ENCODE data around the gene ABCA7.

The ABCA7 gene

DNA sequence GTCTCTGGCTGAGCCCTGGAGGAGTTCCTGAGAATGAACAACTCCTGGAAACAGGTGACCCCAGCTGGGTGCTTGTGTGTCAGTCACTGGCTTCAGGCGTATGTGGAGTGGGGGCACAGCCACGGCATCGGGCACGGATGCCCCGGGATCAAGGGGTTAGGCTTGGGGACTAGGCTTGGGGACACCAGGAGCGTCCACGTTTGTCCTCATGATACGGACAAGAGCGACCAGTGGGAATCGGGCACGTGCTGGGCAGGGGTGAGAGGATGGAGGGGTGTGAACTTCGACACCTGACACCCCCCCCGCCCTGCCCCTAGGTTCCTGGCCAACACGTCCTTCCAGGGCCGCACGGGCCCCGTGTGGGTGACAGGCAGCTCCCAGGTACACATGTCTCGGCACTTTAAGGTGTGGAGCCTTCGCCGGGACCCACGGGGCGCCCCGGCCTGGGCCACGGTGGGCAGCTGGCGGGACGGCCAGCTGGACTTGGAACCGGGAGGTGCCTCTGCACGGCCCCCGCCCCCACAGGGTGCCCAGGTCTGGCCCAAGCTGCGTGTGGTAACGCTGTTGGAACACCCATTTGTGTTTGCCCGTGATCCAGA is 35.6 kb upstream of the ABCA7 start:
- no peak for DNase-seq (ENCODE audit: low read depth, low spot score)

DNA sequence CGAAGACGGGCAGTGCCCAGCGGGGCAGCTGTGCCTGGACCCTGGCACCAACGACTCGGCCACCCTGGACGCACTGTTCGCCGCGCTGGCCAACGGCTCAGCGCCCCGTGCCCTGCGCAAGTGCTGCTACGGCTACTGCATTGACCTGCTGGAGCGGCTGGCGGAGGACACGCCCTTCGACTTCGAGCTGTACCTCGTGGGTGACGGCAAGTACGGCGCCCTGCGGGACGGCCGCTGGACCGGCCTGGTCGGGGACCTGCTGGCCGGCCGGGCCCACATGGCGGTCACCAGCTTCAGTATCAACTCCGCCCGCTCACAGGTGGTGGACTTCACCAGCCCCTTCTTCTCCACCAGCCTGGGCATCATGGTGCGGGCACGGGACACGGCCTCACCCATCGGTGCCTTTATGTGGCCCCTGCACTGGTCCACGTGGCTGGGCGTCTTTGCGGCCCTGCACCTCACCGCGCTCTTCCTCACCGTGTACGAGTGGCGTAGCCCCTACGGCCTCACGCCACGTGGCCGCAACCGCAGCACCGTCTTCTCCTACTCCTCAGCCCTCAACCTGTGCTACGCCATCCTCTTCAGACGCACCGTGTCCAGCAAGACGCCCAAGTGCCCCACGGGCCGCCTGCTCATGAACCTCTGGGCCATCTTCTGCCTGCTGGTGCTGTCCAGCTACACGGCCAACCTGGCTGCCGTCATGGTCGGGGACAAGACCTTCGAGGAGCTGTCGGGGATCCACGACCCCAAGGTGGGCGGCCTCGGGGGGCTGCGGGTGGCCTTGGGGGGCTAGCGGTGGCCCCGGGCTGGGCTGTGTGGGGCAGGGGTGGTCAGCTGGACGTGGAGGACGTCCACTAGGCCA is 34.9 kb upstream of the ABCA7 start:
- DNase-seq (ENCODE audit: low read depth, low spot score) = no peak

GRCh38 chr19:1006711-1007398 is 33.1 kb upstream of the ABCA7 start:
- no peak for DNase-seq (ENCODE audit: low read depth, low spot score)

GRCh38 chr19:1007399-1008251 is 32.3 kb upstream of the ABCA7 start:
- no peak for DNase-seq (ENCODE audit: low read depth, low spot score)

DNA sequence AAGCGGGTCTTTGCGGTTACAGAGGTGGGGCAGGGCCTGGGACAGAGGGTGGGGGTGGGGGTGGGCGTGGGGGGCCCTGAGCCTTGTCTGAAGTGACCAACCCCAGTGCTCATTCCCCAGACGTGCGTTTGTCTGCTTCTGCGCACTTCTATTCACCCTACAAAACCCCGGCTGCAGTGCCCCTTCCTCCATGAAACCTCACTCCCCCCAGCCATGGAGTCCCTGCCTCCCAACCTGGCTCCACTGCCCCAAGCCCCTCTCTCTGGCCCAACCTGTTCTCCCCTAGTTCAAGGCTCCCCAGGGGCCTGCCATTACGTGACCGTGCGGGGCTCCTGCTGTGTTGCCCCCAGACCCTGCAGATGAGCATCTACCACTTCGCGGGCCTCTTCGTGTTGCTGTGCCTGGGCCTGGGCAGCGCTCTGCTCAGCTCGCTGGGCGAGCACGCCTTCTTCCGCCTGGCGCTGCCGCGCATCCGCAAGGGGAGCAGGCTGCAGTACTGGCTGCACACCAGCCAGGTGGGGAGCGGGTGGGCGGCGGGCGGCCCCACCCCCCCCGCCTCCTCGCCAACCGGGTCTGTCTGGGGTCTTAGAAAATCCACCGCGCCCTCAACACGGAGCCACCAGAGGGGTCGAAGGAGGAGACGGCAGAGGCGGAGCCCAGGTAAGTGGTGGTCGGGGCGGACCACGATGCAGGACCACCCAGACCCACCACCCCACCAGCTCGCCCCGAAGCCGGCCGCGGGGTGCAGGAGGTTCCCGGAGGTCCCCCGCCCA is 31.5 kb upstream of the ABCA7 start:
- no peak for DNase-seq (ENCODE audit: low read depth, low spot score)

DNA sequence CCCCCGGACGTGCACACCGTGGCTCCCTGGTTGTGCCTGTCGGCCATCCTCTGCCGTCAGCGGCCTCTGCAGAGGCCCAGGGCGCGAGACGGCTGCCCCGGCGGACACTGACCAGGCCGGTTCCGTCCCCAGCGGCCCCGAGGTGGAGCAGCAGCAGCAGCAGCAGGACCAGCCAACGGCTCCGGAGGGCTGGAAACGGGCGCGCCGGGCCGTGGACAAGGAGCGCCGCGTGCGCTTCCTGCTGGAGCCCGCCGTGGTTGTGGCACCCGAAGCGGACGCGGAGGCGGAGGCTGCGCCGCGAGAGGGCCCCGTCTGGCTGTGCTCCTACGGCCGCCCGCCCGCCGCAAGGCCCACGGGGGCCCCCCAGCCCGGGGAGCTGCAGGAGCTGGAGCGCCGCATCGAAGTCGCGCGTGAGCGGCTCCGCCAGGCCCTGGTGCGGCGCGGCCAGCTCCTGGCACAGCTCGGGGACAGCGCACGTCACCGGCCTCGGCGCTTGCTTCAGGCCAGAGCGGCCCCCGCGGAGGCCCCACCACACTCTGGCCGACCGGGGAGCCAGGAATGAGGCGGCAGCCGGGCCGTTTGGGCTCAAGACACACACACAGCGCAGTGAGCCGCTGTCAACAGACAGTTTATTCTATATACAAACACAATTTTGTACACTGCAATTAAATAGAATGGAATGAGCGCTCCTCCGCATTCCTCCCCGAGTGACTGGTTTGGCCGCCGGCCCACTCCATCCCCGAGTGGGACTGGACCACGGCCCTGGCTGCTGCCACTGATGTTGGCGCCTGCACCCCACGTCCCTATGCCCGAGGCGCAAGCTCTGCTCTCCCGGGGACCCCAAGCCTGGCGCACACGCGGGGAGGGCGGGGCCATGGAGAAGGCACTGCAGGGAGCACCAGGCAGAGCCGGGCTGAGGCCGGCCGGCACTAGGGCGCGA is 30.6 kb upstream of the ABCA7 start:
- DNase-seq (ENCODE audit: low read depth, low spot score) = no peak

GRCh38 chr19:1009981-1010538 is 29.8 kb upstream of the ABCA7 start:
- no peak for DNase-seq (ENCODE audit: low read depth, low spot score)

DNA sequence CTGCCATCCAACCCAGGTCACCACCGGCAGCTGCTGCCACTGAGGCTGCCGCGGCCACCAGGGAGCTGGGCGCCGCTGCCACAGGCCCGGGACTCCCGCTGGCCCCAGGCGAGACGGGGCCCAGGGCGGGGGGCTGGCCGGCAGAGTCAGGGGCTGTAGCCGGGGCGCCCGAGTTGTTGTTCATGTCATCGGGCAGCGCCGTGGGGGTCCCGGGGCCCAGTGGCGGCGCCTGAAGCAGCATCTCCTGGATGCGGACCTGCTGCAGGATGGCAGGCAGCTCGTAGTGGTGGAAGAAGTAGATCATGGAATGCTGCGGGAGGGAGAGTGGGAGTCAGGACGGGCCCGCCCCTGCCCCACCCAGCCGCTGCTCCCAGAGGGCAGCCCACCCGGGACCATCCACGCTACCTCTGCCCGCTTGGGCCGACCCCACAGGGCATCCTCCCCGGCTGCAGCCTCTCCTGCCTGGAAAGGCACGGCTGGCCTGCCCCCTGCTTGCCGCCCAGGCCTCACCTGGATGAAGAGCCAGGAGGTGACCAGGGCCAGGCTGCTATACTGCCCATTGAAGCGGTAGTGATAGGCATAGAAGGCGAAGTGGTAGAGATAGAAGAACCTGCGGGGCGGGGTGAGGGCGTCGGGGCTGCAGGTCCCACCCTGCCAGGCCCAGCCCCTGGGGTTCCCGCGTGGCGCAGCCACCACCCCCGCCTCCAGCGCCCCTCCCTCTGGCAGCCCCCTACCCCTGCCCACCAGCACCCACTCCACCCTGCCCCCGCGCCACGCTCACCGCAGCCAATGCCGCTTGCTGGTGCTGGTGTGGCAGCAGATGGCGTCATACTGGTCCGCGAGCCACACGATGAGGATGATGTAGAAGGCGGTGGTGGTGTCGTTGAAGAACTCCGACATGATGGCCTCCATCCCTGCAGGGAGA is 29.1 kb upstream of the ABCA7 start:
- no peak for DNase-seq (ENCODE audit: low read depth, low spot score)

GRCh38 chr19:1011831-1012333 is 28.0 kb upstream of the ABCA7 start:
- DNase-seq (ENCODE audit: low read depth, low spot score) = no peak

- no peak for DNase-seq (ENCODE audit: low read depth, low spot score)
Observed at GRCh38 chr19:1012334-1012733, 27.6 kb upstream of the ABCA7 start.

- no peak for DNase-seq (ENCODE audit: low read depth, low spot score)
Observed at GRCh38 chr19:1013218-1013617, 26.7 kb upstream of the ABCA7 start.

- DNase-seq (ENCODE audit: low read depth, low spot score) = no peak
Observed at GRCh38 chr19:1014161-1015060, 25.5 kb upstream of the ABCA7 start.

- no peak for DNase-seq (ENCODE audit: low read depth, low spot score)
Observed at GRCh38 chr19:1015061-1015781, 24.7 kb upstream of the ABCA7 start.

- DNase-seq (ENCODE audit: low read depth, low spot score) = no peak
Observed at GRCh38 chr19:1015782-1016646, 23.9 kb upstream of the ABCA7 start.

GRCh38 chr19:1016647-1017114 is 23.2 kb upstream of the ABCA7 start:
- DNase-seq (ENCODE audit: low read depth, low spot score) = no peak

Data from brain pericyte (primary cell).